HG03280 (cell line): ENCODE data around the gene PDILT.
"Not testable (repeated sequence)": the region's sequence is repeated elsewhere in the genome, so short reads cannot be mapped to it uniquely, and the experiment has no call there.

Source experiments
- ATAC-seq: cut with Tn5 transposase; IDR thresholded peaks from one replicate; pipeline ENCODE4 v1.9.1; 2021; ENCODE audit warnings: mild to moderate bottlenecking, moderate library complexity; ENCODE audit not compliant: unreplicated experiment

PDILT gene, protein sequence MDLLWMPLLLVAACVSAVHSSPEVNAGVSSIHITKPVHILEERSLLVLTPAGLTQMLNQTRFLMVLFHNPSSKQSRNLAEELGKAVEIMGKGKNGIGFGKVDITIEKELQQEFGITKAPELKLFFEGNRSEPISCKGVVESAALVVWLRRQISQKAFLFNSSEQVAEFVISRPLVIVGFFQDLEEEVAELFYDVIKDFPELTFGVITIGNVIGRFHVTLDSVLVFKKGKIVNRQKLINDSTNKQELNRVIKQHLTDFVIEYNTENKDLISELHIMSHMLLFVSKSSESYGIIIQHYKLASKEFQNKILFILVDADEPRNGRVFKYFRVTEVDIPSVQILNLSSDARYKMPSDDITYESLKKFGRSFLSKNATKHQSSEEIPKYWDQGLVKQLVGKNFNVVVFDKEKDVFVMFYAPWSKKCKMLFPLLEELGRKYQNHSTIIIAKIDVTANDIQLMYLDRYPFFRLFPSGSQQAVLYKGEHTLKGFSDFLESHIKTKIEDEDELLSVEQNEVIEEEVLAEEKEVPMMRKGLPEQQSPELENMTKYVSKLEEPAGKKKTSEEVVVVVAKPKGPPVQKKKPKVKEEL

DNA sequence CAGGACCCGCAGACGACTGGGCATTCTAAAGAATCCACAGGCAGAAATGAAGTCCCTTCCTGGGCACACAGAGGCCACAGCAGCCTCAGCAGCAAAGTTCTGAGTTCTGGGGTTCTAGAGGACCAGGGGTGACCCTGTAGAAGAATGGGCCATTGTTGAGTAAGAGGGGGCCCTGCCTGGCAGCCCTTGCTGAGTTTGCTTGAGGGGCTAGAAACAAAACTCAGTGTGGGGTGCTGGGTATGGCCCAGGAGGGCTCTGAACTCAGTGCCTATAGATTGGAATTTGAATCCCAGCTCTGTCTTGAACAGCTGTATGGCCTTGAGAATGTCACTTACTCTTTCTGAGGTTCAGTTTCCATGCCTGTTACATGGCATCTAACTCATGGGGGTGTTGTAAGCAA lies at the start of gene PDILT:
TSS of gene PDILT (minus strand) at position 101 of the 400 bp plus-strand sequence. CDS start 5,437 bp downstream, outside the sequence.
- ATAC-seq, result no peak

DNA sequence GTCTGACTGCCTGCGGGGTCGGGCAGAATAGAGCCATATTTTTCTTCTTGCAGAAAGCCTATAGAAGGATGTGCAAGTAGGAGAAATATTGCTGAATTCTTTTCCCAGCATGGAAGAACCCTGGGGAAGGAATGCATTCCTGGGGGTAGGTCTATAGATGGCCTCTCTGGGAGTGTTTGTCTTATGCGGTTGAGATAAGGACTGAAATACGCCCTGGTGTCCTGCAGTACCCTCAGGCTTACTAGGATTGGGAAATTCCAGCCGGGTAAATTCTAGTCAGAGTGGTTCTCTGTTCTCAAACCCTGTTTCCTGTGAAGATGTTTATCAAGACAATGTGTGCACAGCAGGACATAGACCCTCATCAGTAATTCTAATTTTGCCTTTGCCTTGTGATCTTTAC lies 49.1 kb upstream of the PDILT start:
- not testable (repeated sequence) for ATAC-seq

GRCh38 chr16:20451364-20451763 lies 46.8 kb upstream of the PDILT start, which contains the start of gene ACSM2A:
ACSM2A (plus strand) TSS chr16:20451521; CDS start chr16:20460115, 8,594 bp downstream.
- ATAC-seq, result not testable (repeated sequence)

- ATAC-seq, result not testable (repeated sequence)
Measured at GRCh38 chr16:20446652-20447393, 42.3 kb upstream of the PDILT start.

- ATAC-seq, result not testable (repeated sequence)
Measured at GRCh38 chr16:20441859-20442258, 37.3 kb upstream of the PDILT start.

- ATAC-seq, result no peak
Measured at GRCh38 chr16:20441191-20441590, 36.7 kb upstream of the PDILT start.

DNA sequence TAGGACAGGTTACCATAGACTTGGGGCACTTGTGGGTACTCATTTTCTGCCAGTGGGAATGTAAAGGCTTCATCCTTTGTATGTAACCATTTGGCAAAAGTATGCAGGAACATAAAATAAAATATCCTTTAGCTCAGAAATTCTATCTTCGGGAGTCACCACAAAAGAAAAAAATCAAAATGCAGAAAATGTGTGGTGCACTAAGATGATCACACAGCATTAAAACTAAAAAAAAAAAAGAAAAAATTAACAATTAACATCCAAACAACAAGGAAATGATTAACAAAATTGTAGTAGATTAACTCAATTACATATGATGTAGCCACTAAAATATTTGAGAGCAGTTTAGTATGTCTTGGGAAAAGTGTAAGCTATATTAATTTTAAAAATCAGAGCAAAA lies 36.2 kb upstream of the PDILT start:
- not testable (repeated sequence) for ATAC-seq

DNA sequence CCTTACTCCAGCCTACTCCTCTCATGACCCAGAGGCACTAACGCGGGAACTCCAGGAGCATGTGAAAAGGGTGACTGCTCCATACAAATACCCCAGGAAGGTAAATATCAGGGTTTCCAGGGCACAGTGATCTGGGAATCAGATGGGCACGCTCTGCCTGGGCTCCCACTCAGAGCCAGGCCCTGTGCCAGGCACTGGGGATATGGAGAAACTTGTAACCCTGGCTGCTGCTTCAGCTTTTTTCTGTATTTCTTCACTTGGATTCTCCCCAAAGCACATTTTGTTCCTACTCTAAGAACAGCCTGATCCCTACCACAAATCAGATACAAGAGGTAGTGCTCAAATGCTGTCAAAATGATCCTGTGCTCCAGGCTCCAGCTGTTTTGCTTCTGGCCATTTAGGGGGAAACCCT lies 35.3 kb upstream of the PDILT start:
- not testable (repeated sequence) for ATAC-seq

- not testable (repeated sequence) for ATAC-seq
Measured at GRCh38 chr16:20438950-20439349, 34.4 kb upstream of the PDILT start.

GRCh38 chr16:20430948-20431347 lies 26.4 kb upstream of the PDILT start:
- no peak for ATAC-seq

GRCh38 chr16:20430480-20430879 lies 25.9 kb upstream of the PDILT start:
- ATAC-seq, result not testable (repeated sequence)

DNA sequence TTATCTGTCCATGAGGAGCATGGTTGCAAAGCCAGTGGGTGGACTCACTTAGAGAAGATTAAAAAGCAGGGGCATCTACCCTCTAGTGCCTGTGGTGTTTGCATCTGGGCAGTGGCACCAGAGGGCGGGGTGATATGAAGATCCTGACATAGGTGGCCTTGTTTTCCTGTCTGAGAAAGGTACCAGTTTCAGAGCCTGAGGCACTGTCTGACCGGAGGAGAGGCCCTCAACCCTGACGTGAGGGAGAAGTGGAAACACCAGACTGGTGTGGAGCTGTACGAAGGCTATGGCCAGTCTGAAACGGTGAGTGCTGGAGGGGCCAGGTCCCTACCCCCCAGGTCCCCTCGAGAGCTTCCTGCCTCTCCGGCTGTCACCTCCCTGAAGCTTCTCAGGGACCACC lies 25.0 kb upstream of the PDILT start:
- not testable (repeated sequence) for ATAC-seq

DNA sequence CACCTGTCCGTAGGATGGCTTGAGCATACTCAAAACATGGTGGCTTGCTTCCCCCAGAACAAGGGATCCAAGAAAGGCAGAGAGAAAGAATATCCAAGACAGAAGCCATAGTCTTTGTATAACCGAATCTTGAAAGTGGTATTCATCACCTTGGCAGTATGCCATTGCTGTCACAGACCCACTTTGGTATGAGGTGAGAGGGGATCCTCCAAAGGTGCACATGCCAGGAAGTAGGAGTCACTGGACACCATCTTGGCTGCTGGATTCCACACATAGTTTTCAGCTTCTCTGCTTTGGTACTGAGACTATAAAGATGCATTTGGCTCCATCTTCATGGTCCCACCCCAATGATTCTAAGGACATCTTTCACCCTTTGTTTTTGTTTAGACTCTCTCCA lies 22.9 kb upstream of the PDILT start:
- ATAC-seq, result not testable (repeated sequence)

GRCh38 chr16:20424129-20424866 lies 19.8 kb upstream of the PDILT start:
- ATAC-seq, result no peak

DNA sequence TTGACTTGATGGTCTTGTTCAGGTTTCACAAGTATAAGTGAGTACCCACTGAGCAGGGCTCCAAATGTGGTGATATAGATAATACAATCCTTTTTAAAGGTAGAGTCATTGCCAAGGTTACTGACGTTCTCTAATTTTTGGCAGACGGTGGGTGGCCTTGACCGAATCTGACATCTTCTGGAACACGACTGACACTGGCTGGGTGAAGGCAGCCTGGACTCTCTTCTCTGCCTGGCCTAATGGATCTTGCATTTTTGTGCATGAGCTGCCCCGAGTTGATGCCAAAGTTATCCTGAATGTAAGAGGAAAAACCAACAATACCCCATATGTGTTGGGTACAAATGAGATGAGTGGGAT lies 19.2 kb upstream of the PDILT start:
- ATAC-seq, result not testable (repeated sequence)

DNA sequence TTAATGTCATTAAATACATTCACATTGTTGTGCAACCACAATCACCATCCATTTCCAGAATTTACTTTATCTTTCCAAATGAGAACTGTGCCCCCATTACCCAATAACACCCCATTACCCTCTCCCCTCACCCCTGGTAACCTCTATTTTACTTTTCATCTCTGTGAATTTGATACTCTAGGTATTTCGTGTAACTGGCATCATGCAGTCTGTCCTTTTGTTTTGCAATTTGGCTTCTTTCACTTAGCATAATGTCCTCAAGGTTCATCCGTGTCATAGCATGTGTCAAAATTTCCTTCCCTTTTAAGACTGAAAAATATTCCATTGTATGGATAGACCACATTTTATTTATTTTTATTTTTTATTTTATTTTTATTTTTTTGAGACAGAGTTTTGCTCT lies 17.2 kb upstream of the PDILT start:
- ATAC-seq, result not testable (repeated sequence)

- ATAC-seq, result not testable (repeated sequence)
Measured at GRCh38 chr16:20419093-20419492, 14.6 kb upstream of the PDILT start.

GRCh38 chr16:20415541-20415940 lies 11.0 kb upstream of the PDILT start:
- ATAC-seq, result no peak

- ATAC-seq, result no peak
Measured at GRCh38 chr16:20411055-20411454, 6.5 kb upstream of the PDILT start.

- ATAC-seq, result peak; percentile 60
Measured at GRCh38 chr16:20410121-20410723, 5.7 kb upstream of the PDILT start.
